Kidney (tissue), 14 donors: ENCODE results near the gene GRIN1. TPM values are rescaled to one million over a fixed set of nuclear protein-coding genes. Genes with fewer than 3 reads are reported as not detected.
A peak's percentile ranks its signal among the peaks of the same experiment; 100 is the strongest.

Experiments
- DNase-seq, 5 donors: peaks; one replicate each; pipeline ENCODE4 v3.0.0-alpha.2; 2013 to 2020
- FAIRE-seq: peaks from 2 replicates; lab custom pipeline; 2012; peaks lifted over from hg19 to GRCh38; lab: Jason Lieb, UNC
- H3K27ac ChIP-seq, 2 donors: one replicate each; pipeline ENCODE4 v1.7.0; 2013; ENCODE audit warnings: low read depth in 2 of 2, low read length in 2 of 2, inconsistent platforms in 1 of 2
- H3K27me3 ChIP-seq: one replicate; pipeline ENCODE4 v1.7.1; 2013; ENCODE audit warnings: low read length, inconsistent platforms; ENCODE audit not compliant: control insufficient read depth, insufficient read depth
- H3K36me3 ChIP-seq, 3 donors: one replicate each; pipeline versions ENCODE4 v1.7.0 to v1.7.1; 2013; ENCODE audit warnings: low read length in 3 of 3, control low read depth in 1 of 3, inconsistent platforms in 1 of 3; ENCODE audit not compliant: insufficient read depth in 3 of 3, control insufficient read depth in 2 of 3
- H3K4me1 ChIP-seq, 3 donors: one replicate each; pipeline versions ENCODE4 v1.7.0 to v1.7.1; 2013; ENCODE audit warnings: low read length in 3 of 3, inconsistent platforms in 1 of 3, low read depth in 1 of 3; ENCODE audit not compliant: control insufficient read depth in 2 of 3, insufficient read depth in 2 of 3
- H3K4me3 ChIP-seq, 3 donors: one replicate each; pipeline versions ENCODE4 v1.7.0 to v1.8.1; 2013; ENCODE audit warnings: low read length in 3 of 3, control low read depth in 1 of 3, inconsistent platforms in 1 of 3
- H3K9ac ChIP-seq, 3 donors: one replicate each; pipeline versions ENCODE4 v1.7.0 to v1.7.1; 2013; ENCODE audit warnings: low read length in 3 of 3, control low read depth in 1 of 3, inconsistent platforms in 1 of 3
- H3K9me3 ChIP-seq, 3 donors: one replicate each; pipeline versions ENCODE4 v1.7.0 to v1.7.1; 2013; ENCODE audit warnings: low read length in 3 of 3, control low read depth in 1 of 3, inconsistent platforms in 1 of 3; ENCODE audit not compliant: control insufficient read depth in 2 of 3, insufficient read depth in 1 of 3
- CTCF ChIP-seq: IDR thresholded peaks from 3 replicates; pipeline ENCODE4 v1.5.1; 2012; ENCODE audit warnings: mild to moderate bottlenecking, moderate library complexity, borderline replicate concordance; ENCODE audit not compliant: insufficient read depth; ENCODE audit errors: extremely low read depth
- intact Hi-C: fragments of 100-400 bp; cut with DNase I; formaldehyde crosslinking; loops from one replicate; pipeline ENCODE4 v1.11.1; 2022
- polyA plus RNA-seq: library from polyadenylated mRNA; stranded (reverse); fragments of 350-450 nt; fragmentation: Illumina TruSeq; extraction: RNeasy Lipid Tissue Mini Kit (QIAGEN cat#74804); gene quantifications from one replicate; pipeline ENCODE4 v1.2.3, GENCODE V29; 2014; ENCODE audit warnings: low read depth, low replicate concordance; ENCODE audit not compliant: insufficient read depth
- total RNA-seq: library from RNA; stranded (reverse); fragmentation: NEBNext Ultra II Directional; extraction: Animal tissue kit (Norgen Biotek cat#: 25700); gene quantifications from one replicate; pipeline ENCODE4 v1.2.1, GENCODE V29; 2021
- donor health status: control.
- donor health status: control.
- donor health status: control.
- donor health status: control.
- donor health status: control.
- donor health status: DM: yes; HTN: yes; CAD: no.
- donor health status: Normal renal cell carcinoma (clear cell type).

Gene GRIN1
- total and polyA plus RNA-seq, 2 donors from 2014 or later: 0.47 TPM; not detected in 1

- Histone ChIP-seq H3K4me1 (peaks cover 0 to 12% (median 0%) of the 10 kb centered on the region in 3 donors), H3K27me3 (peaks cover 19% of the 10 kb centered on the region), H3K9me3 (no peaks in the 10 kb centered on the region), H3K36me3 (no peaks in the 10 kb centered on the region), H3K27ac (no peak overlapping the region), H3K4me3 (no peak overlapping the region), H3K9ac (no peak overlapping the region)
- peak in 4 of 5 donors; percentile 59 to 74 (median 69) for DNase-seq
- TF ChIP-seq CTCF: no peak
- FAIRE-seq: no peak
- intact Hi-C loops: no loop called here
Observed at GRCh38 chr9:137168904-137169856, 30.2 kb downstream of the GRIN1 start.

- intact Hi-C loops: no loop called here
- H3K27me3 ChIP-seq: peaks cover 12% of the 10 kb centered on the region
- no peak for TF ChIP-seq CTCF
- no peak for DNase-seq
- H3K9ac ChIP-seq: no peak within 1 kb of the TSS
- no peak for FAIRE-seq
- peaks cover 0 to 12% (median 0%) of the 10 kb centered on the region in 3 donors for H3K4me1 ChIP-seq
- H3K36me3 ChIP-seq: no peaks in the 10 kb centered on the region
- H3K27ac ChIP-seq: no peak within 1 kb of the TSS
- H3K4me3 ChIP-seq: no peak within 1 kb of the TSS
- no peaks in the 10 kb centered on the region for H3K9me3 ChIP-seq
Observed at GRCh38 chr9:137169896-137170358, 31.0 kb downstream of the GRIN1 start, which contains the start of gene LRRC26. Gene LRRC26 (minus strand): TSS chr9:137170051. CDS start chr9:137169943, 108 bp downstream.

- no peak for DNase-seq
- Histone ChIP-seq H3K36me3 (no peaks in the 10 kb centered on the region), H3K27ac (no peak overlapping the region), H3K4me3 (no peak overlapping the region), H3K27me3 (peaks cover 10% of the 10 kb centered on the region), H3K9me3 (no peaks in the 10 kb centered on the region), H3K4me1 (peaks cover 0 to 12% (median 0%) of the 10 kb centered on the region in 3 donors), H3K9ac (no peak overlapping the region)
- intact Hi-C loops: no loop called here
- TF ChIP-seq CTCF: no peak
- FAIRE-seq: no peak
Observed at GRCh38 chr9:137170486-137171148, 31.7 kb downstream of the GRIN1 start.
